ENCODE data around the gene SH3TC1.

Gene SH3TC1

DNA sequence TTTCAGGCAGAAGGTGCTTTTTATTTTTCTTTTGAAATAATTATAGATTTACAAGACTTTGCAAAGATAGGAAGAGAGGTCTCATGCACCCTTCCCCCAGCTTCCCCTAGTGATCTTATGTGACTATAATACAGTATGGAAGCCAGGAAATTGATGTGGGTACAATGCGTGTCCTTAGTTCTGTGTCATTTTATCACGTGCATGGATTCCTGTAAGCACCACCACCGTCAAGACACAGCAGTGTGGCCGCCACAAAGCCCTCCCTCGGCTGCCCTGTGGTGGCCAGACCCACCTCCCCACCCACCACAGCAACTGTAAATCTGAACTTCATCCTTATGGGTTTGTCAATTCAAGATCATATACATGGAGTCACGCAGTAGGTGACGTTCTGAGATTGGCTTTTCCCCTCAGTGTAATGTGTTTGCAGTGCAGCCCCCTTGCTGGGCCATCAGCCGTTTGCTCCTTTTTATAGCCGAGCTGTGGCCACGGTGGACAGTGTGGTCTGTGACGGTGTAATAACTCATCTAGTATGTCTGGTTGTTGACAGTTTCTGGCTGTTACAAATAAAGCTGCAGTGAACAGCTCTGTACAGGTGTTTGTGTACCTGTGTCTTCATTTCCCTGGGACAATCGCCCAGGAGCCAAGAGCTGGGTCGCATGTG is 59.6 kb downstream of the SH3TC1 start:
- Histone ChIP-seq H3K27ac (ENCODE audit: low read depth, low read length, severe bottlenecking) (no peak overlapping the region), H3K4me3 (ENCODE audit: extremely low read depth, insufficient read depth, low read length, poor library complexity, severe bottlenecking) (no peak overlapping the region), H3K9me3 (ENCODE audit: control insufficient read depth, low read length) (no peaks in the 10 kb centered on the region), H3K36me3 (ENCODE audit: control insufficient read depth, insufficient read depth, low read length) (no peaks in the 10 kb centered on the region), H3K4me1 (ENCODE audit: control insufficient read depth, insufficient read depth, low read length, poor library complexity, severe bottlenecking) (peaks cover 21% of the 10 kb centered on the region)
- WGBS, 2 experiments (ENCODE audit: insufficient coverage in 2 of 2): 84 to 86% methylated on average over 9 to 10 of the region's 13 CpGs

DNA sequence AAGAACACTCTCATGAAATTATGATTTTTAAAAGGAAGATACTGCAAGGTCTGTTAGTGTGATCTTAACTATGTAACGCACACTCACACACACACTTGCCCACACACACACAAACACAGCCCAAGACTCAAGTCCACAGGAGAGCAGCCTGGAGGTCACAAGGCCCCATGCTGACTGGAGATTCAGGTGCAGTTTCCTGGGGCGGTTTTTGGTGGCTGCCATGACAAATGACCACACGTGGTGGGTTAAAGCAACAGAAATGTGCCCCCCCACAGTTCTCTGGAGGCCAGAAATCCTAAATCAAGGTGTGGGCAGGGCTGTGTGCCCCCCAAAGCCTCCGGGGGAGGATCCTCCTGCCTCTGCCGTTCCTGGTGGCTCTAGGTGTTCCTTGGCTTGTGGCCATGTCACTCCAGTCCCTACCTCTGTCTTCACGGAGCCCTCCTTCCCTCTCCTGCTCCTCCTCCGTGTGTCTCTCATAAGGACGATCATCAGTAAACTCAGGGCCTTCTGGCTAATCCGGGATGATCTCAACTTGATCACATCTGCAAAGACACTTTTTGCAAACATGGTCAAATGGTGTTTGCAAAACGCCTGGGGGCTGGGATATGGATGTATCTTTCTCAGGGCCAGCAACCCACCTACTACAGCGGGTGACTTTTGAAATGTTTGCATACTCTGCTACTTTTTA is 60.8 kb downstream of the SH3TC1 start:
- H3K4me3 ChIP-seq (ENCODE audit: extremely low read depth, insufficient read depth, low read length, poor library complexity, severe bottlenecking): no peak overlapping the region
- peaks cover 21% of the 10 kb centered on the region for H3K4me1 ChIP-seq (ENCODE audit: control insufficient read depth, insufficient read depth, low read length, poor library complexity, severe bottlenecking)
- H3K36me3 ChIP-seq (ENCODE audit: control insufficient read depth, insufficient read depth, low read length): no peaks in the 10 kb centered on the region
- no peaks in the 10 kb centered on the region for H3K9me3 ChIP-seq (ENCODE audit: control insufficient read depth, low read length)
- H3K27ac ChIP-seq (ENCODE audit: low read depth, low read length, severe bottlenecking): no peak overlapping the region
- 87 to 89% methylated on average over 8 to 9 of the region's 11 CpGs for WGBS, 2 experiments (ENCODE audit: insufficient coverage in 2 of 2)

DNA sequence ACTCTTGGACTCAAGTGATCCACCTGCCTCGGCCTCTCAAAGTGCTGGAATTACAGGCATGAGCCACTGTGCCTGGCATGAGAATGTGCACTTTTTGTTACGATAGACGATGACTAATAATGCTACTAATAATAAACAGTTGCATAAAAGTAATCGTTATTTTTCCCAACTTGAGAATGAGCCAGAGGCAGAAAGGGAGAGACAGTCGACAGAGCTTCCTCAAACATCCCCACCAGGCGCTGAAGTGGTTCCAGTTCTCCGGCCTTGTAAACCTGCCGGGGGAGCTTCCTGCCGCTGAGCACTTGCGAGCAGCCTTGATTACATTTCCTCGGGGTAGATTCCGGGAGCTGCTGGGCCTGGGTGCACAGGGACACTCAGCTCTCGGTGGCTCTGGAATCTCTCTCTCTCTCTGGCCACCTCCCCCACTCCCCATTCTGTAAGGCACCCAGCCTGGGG is 61.6 kb downstream of the SH3TC1 start:
- H3K4me1 ChIP-seq (ENCODE audit: control insufficient read depth, insufficient read depth, low read length, poor library complexity, severe bottlenecking): peaks cover 21% of the 10 kb centered on the region
- no peaks in the 10 kb centered on the region for H3K36me3 ChIP-seq (ENCODE audit: control insufficient read depth, insufficient read depth, low read length)
- H3K9me3 ChIP-seq (ENCODE audit: control insufficient read depth, low read length): no peaks in the 10 kb centered on the region
- no peak overlapping the region for H3K4me3 ChIP-seq (ENCODE audit: extremely low read depth, insufficient read depth, low read length, poor library complexity, severe bottlenecking)
- 42 to 51% methylated on average over 10 to 12 of the region's 13 CpGs for WGBS, 2 experiments (ENCODE audit: insufficient coverage in 2 of 2)
- no peak overlapping the region for H3K27ac ChIP-seq (ENCODE audit: low read depth, low read length, severe bottlenecking)

- Histone ChIP-seq H3K4me1 (ENCODE audit: control insufficient read depth, insufficient read depth, low read length, poor library complexity, severe bottlenecking) (peaks cover 30% of the 10 kb centered on the region), H3K27ac (ENCODE audit: low read depth, low read length, severe bottlenecking) (no peak overlapping the region), H3K4me3 (ENCODE audit: extremely low read depth, insufficient read depth, low read length, poor library complexity, severe bottlenecking) (no peak overlapping the region), H3K36me3 (ENCODE audit: control insufficient read depth, insufficient read depth, low read length) (no peaks in the 10 kb centered on the region), H3K9me3 (ENCODE audit: control insufficient read depth, low read length) (no peaks in the 10 kb centered on the region)
- WGBS, 2 experiments (ENCODE audit: insufficient coverage in 2 of 2): 81 to 86% methylated on average over 13 to 25 of the region's 25 CpGs
These were observed 62.9 kb downstream of the SH3TC1 start for GRCh38 chr4:8261851-8262535.

DNA sequence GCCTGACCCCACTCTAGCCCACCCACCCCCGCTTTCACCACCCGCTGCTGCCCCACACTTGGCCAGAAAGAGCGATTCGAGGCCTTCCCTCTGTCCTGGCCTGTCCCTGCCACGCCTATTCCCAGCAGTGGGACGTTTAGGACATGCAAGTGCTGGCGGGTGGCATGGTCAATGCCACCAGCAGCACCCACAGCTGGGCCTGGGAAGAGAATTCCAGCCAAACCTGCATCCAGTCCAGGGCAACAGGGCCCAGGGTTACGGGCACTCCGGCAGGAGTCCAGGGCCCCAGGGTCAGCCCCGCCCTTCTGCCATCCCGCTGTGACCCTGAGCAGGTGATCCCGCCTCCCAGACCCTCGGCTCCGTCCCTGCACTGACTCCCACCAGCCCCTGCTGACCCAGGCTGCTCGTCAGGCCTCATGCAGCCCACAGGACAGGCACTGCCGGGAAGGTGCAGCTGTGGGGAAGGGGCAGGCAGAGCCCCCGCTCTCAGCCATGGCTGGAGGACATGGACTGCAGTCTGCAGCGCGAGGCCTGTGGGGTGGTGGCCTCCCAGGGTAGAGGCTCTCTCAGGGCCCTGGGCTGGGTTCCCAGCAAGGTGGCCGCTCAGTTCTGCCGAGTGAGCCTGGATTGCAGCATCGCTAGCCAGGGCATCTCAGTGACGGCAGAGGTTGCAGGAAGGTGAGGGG is 63.7 kb downstream of the SH3TC1 start:
- Histone ChIP-seq H3K4me1 (ENCODE audit: control insufficient read depth, insufficient read depth, low read length, poor library complexity, severe bottlenecking) (peaks cover 38% of the 10 kb centered on the region), H3K4me3 (ENCODE audit: extremely low read depth, insufficient read depth, low read length, poor library complexity, severe bottlenecking) (no peak overlapping the region), H3K27ac (ENCODE audit: low read depth, low read length, severe bottlenecking) (no peak overlapping the region), H3K36me3 (ENCODE audit: control insufficient read depth, insufficient read depth, low read length) (no peaks in the 10 kb centered on the region), H3K9me3 (ENCODE audit: control insufficient read depth, low read length) (no peaks in the 10 kb centered on the region)
- 66 to 78% methylated on average over 15 to 19 of the region's 23 CpGs for WGBS, 2 experiments (ENCODE audit: insufficient coverage in 2 of 2)

DNA sequence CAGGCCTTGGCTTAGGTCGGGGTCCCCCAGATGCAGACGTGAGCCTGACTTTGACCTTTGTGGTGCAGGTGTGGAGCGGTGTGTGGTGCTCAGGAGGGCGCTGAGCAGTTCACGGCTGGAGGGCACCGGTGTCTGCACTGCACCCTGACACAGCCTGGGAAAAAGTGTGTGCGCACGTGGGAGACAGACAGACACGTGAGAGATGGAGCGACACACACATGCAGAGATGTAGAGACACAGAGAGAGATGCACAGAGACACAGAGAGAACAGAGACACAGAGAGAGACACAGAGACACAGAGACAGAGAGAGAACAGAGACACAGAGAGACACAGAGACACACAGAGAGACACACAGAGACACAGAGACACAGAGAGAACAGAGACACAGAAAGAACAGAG is 64.3 kb downstream of the SH3TC1 start:
- 94 to 97% methylated on average over 10 of the region's 10 CpGs for WGBS, 2 experiments (ENCODE audit: insufficient coverage in 2 of 2)
- H3K4me3 ChIP-seq (ENCODE audit: extremely low read depth, insufficient read depth, low read length, poor library complexity, severe bottlenecking): no peak overlapping the region
- H3K4me1 ChIP-seq (ENCODE audit: control insufficient read depth, insufficient read depth, low read length, poor library complexity, severe bottlenecking): peaks cover 42% of the 10 kb centered on the region
- no peaks in the 10 kb centered on the region for H3K9me3 ChIP-seq (ENCODE audit: control insufficient read depth, low read length)
- no peak overlapping the region for H3K27ac ChIP-seq (ENCODE audit: low read depth, low read length, severe bottlenecking)
- no peaks in the 10 kb centered on the region for H3K36me3 ChIP-seq (ENCODE audit: control insufficient read depth, insufficient read depth, low read length)

GRCh38 chr4:8264106-8264505 is 65.0 kb downstream of the SH3TC1 start:
- no peak overlapping the region for H3K27ac ChIP-seq (ENCODE audit: low read depth, low read length, severe bottlenecking)
- no peak overlapping the region for H3K4me3 ChIP-seq (ENCODE audit: extremely low read depth, insufficient read depth, low read length, poor library complexity, severe bottlenecking)
- H3K36me3 ChIP-seq (ENCODE audit: control insufficient read depth, insufficient read depth, low read length): no peaks in the 10 kb centered on the region
- peaks cover 45% of the 10 kb centered on the region for H3K4me1 ChIP-seq (ENCODE audit: control insufficient read depth, insufficient read depth, low read length, poor library complexity, severe bottlenecking)
- no peaks in the 10 kb centered on the region for H3K9me3 ChIP-seq (ENCODE audit: control insufficient read depth, low read length)
- 91 to 94% methylated on average over 10 to 11 of the region's 14 CpGs for WGBS, 2 experiments (ENCODE audit: insufficient coverage in 2 of 2)

- no peak overlapping the region for H3K4me3 ChIP-seq (ENCODE audit: extremely low read depth, insufficient read depth, low read length, poor library complexity, severe bottlenecking)
- no peaks in the 10 kb centered on the region for H3K9me3 ChIP-seq (ENCODE audit: control insufficient read depth, low read length)
- H3K36me3 ChIP-seq (ENCODE audit: control insufficient read depth, insufficient read depth, low read length): no peaks in the 10 kb centered on the region
- H3K4me1 ChIP-seq (ENCODE audit: control insufficient read depth, insufficient read depth, low read length, poor library complexity, severe bottlenecking): peaks cover 48% of the 10 kb centered on the region
- WGBS, 2 experiments (ENCODE audit: insufficient coverage in 2 of 2): 92% methylated on average over 17 to 19 of the region's 20 CpGs
- no peak overlapping the region for H3K27ac ChIP-seq (ENCODE audit: low read depth, low read length, severe bottlenecking)
These were observed 66.3 kb downstream of the SH3TC1 start for GRCh38 chr4:8265171-8265929.

DNA sequence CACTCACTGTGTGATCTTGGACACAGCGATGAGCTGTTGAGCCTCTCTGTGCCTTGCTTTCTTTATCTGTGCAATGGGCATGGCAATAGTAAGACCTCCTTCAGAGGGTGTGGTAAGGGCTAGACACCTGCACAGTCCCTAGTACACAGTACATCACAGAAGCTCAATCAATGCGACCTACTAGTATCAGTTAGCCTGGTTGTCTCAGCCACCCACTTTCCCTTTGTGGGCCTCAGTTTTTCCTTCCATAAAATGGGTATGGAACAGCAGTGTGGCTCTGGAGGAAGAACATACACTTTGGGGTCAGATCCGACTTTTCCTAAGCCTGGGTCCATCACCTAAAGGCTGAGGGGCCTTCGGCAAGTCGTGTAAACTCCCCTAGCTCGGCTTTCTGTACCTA is 67.0 kb downstream of the SH3TC1 start:
- H3K4me3 ChIP-seq (ENCODE audit: extremely low read depth, insufficient read depth, low read length, poor library complexity, severe bottlenecking): no peak overlapping the region
- H3K27ac ChIP-seq (ENCODE audit: low read depth, low read length, severe bottlenecking): no peak overlapping the region
- H3K36me3 ChIP-seq (ENCODE audit: control insufficient read depth, insufficient read depth, low read length): no peaks in the 10 kb centered on the region
- H3K9me3 ChIP-seq (ENCODE audit: control insufficient read depth, low read length): no peaks in the 10 kb centered on the region
- WGBS, 2 experiments (ENCODE audit: insufficient coverage in 2 of 2): 94% methylated on average over 3 to 4 of the region's 6 CpGs
- H3K4me1 ChIP-seq (ENCODE audit: control insufficient read depth, insufficient read depth, low read length, poor library complexity, severe bottlenecking): peaks cover 41% of the 10 kb centered on the region

GRCh38 chr4:8266508-8266907 is 67.4 kb downstream of the SH3TC1 start:
- Histone ChIP-seq H3K27ac (ENCODE audit: low read depth, low read length, severe bottlenecking) (peak overlapping the region; percentile 73), H3K36me3 (ENCODE audit: control insufficient read depth, insufficient read depth, low read length) (no peaks in the 10 kb centered on the region), H3K4me1 (ENCODE audit: control insufficient read depth, insufficient read depth, low read length, poor library complexity, severe bottlenecking) (peaks cover 37% of the 10 kb centered on the region), H3K4me3 (ENCODE audit: extremely low read depth, insufficient read depth, low read length, poor library complexity, severe bottlenecking) (no peak overlapping the region), H3K9me3 (ENCODE audit: control insufficient read depth, low read length) (no peaks in the 10 kb centered on the region)
- WGBS, 2 experiments (ENCODE audit: insufficient coverage in 2 of 2): 83 to 89% methylated on average over 3 of the region's 8 CpGs

Data from mesodermal cell (in vitro differentiated cells).